GM10847 (cell line): ENCODE results near the gene PDGFRA.

Experiments
- POLR2A ChIP-seq: IDR thresholded peaks from 2 replicates; pipeline ENCODE4 v1.6.1; 2011; ENCODE audit not compliant: insufficient read length; ENCODE audit errors: extremely low read depth

PDGFRA gene

GRCh38 chr4:54281054-54281766 lies 52.1 kb downstream of the PDGFRA start:
- no peak for TF ChIP-seq POLR2A

GRCh38 chr4:54282837-54283236 lies 53.7 kb downstream of the PDGFRA start:
- no peak for TF ChIP-seq POLR2A

- TF ChIP-seq POLR2A = no peak
Observed at GRCh38 chr4:54289316-54289715, 60.2 kb downstream of the PDGFRA start.

- TF ChIP-seq POLR2A = no peak
Observed at GRCh38 chr4:54290980-54291379, 61.9 kb downstream of the PDGFRA start.

- TF ChIP-seq POLR2A = no peak
Observed at GRCh38 chr4:54296548-54297203, 67.6 kb downstream of the PDGFRA start.

- TF ChIP-seq POLR2A = no peak
Observed at GRCh38 chr4:54308110-54308509, 79.0 kb downstream of the PDGFRA start.

- no peak for TF ChIP-seq POLR2A
Observed at GRCh38 chr4:54315561-54316538, 86.8 kb downstream of the PDGFRA start.

- no peak for TF ChIP-seq POLR2A
Observed at GRCh38 chr4:54317690-54318089, 88.6 kb downstream of the PDGFRA start.

GRCh38 chr4:54318904-54319303 lies 89.8 kb downstream of the PDGFRA start:
- no peak for TF ChIP-seq POLR2A

GRCh38 chr4:54320826-54321685 lies 92.0 kb downstream of the PDGFRA start:
- no peak for TF ChIP-seq POLR2A

GRCh38 chr4:54322818-54323417 lies 93.8 kb downstream of the PDGFRA start:
- TF ChIP-seq POLR2A = no peak

- no peak for TF ChIP-seq POLR2A
Observed at GRCh38 chr4:54330896-54331295, 101.8 kb downstream of the PDGFRA start.

GRCh38 chr4:54332542-54332941 lies 103.4 kb downstream of the PDGFRA start:
- no peak for TF ChIP-seq POLR2A

GRCh38 chr4:54333657-54334056 lies 104.6 kb downstream of the PDGFRA start:
- TF ChIP-seq POLR2A = no peak
